ENCODE measurements around the gene PRIMPOL. TPM values are rescaled to one million over a fixed set of nuclear protein-coding genes. Genes with fewer than 3 reads are reported as not detected.

The PRIMPOL gene
- total and polyA plus RNA-seq, 12 donors = 7.5 to 66.2 (median 12.3) TPM

GRCh38 chr4:184699941-184700340 lies 50.4 kb downstream of the PRIMPOL start:
- peaks cover 0 to 7% of the 10 kb centered on the region in 2 donors for H3K4me1 ChIP-seq (replicated peaks in 1 of 2)
- DNase-seq = no peak
- H3K9me3 ChIP-seq (replicated peaks in 1 of 3) = no peaks in the 10 kb centered on the region
- 93 to 100% (median 94%) methylated on average over 4 of the region's 4 CpGs for WGBS, 4 donors
- peaks cover 0 to 7% of the 10 kb centered on the region in 2 donors for H3K36me3 ChIP-seq (replicated peaks in 1 of 2)
- no peak for TF ChIP-seq CTCF (IDR thresholded peaks at IDR 0.05)
- no peaks in the 10 kb centered on the region for H3K27me3 ChIP-seq
- intact Hi-C loops (cut with DNase I) = no loop called here
- H3K4me3 ChIP-seq = no peak overlapping the region
- H3K27ac ChIP-seq = no peak overlapping the region

- no peaks in the 10 kb centered on the region for H3K4me1 ChIP-seq (replicated peaks in 1 of 2)
- H3K27ac ChIP-seq = no peak overlapping the region
- no peaks in the 10 kb centered on the region for H3K27me3 ChIP-seq
- no peak overlapping the region for H3K4me3 ChIP-seq
- no peak for TF ChIP-seq CTCF (IDR thresholded peaks at IDR 0.05)
- TF ChIP-seq POLR2A (IDR thresholded peaks at IDR 0.05) = no peak
- DNase-seq = no peak
- peaks cover 0 to 4% of the 10 kb centered on the region in 2 donors for H3K36me3 ChIP-seq (replicated peaks in 1 of 2)
- WGBS, 4 donors = 95 to 97% (median 96%) methylated on average over 2 of the region's 2 CpGs
- H3K9me3 ChIP-seq (replicated peaks in 1 of 3) = no peaks in the 10 kb centered on the region
- intact Hi-C loops (cut with DNase I) = no loop called here
Observed at GRCh38 chr4:184702114-184702513, 52.6 kb downstream of the PRIMPOL start.

GRCh38 chr4:184705692-184706091 lies 56.2 kb downstream of the PRIMPOL start:
- intact Hi-C loops (cut with DNase I) = no loop called here
- no peaks in the 10 kb centered on the region for H3K36me3 ChIP-seq (replicated peaks in 1 of 2)
- H3K9me3 ChIP-seq (replicated peaks in 1 of 3) = no peaks in the 10 kb centered on the region
- no peaks in the 10 kb centered on the region for H3K4me1 ChIP-seq (replicated peaks in 1 of 2)
- WGBS, 4 donors = 85 to 93% (median 89%) methylated on average over 5 of the region's 5 CpGs
- H3K27me3 ChIP-seq = no peaks in the 10 kb centered on the region
- DNase-seq = no peak
- no peak overlapping the region for H3K4me3 ChIP-seq
- no peak overlapping the region for H3K27ac ChIP-seq
- TF ChIP-seq CTCF (IDR thresholded peaks at IDR 0.05) = no peak
- TF ChIP-seq POLR2A (IDR thresholded peaks at IDR 0.05) = no peak

- Histone ChIP-seq H3K4me1 (replicated peaks in 1 of 2) (no peaks in the 10 kb centered on the region), H3K4me3 (no peak overlapping the region), H3K27me3 (no peaks in the 10 kb centered on the region), H3K9me3 (replicated peaks in 1 of 3) (no peaks in the 10 kb centered on the region), H3K27ac (no peak overlapping the region), H3K36me3 (replicated peaks in 1 of 2) (no peaks in the 10 kb centered on the region)
- DNase-seq = no peak
- TF ChIP-seq CTCF (IDR thresholded peaks at IDR 0.05) = no peak
- no peak for TF ChIP-seq POLR2A (IDR thresholded peaks at IDR 0.05)
- intact Hi-C loops (cut with DNase I) = no loop called here
- WGBS, 4 donors = 90 to 96% (median 93%) methylated on average over 1 of the region's 1 CpG
Observed at GRCh38 chr4:184706453-184706852, 56.9 kb downstream of the PRIMPOL start.

All from adrenal gland (tissue), 12 donors.